ENCODE measurements around the gene DEDD. TPM values are rescaled to one million over a fixed set of nuclear protein-coding genes. Genes with fewer than 3 reads are reported as not detected.

The DEDD gene
- total RNA-seq, 2 experiments from 2014 or later, result 35.5 to 36.6 TPM

DNA sequence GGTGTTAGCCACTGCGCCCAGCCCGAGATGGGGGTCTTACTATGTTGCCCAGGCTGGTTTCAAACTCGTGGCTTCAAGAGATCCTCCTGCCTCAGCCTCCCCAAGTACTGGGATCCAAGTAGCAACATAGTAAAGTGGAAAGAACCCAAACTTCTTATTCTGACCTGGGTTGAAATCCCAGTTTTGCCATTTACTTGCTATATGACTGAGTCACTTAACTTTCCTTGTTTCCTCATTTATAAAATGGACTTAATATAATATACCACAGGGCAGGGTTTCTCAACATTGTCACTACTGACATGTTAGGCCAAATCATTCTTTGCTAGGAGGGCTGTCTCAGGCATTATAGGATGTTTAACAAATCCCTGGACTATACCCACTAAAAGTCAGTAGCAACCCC lies 21.4 kb downstream of the DEDD start:
- TF ChIP-seq, protein P1, sequence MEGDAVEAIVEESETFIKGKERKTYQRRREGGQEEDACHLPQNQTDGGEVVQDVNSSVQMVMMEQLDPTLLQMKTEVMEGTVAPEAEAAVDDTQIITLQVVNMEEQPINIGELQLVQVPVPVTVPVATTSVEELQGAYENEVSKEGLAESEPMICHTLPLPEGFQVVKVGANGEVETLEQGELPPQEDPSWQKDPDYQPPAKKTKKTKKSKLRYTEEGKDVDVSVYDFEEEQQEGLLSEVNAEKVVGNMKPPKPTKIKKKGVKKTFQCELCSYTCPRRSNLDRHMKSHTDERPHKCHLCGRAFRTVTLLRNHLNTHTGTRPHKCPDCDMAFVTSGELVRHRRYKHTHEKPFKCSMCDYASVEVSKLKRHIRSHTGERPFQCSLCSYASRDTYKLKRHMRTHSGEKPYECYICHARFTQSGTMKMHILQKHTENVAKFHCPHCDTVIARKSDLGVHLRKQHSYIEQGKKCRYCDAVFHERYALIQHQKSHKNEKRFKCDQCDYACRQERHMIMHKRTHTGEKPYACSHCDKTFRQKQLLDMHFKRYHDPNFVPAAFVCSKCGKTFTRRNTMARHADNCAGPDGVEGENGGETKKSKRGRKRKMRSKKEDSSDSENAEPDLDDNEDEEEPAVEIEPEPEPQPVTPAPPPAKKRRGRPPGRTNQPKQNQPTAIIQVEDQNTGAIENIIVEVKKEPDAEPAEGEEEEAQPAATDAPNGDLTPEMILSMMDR (IDR thresholded peaks at IDR 0.05), result no peak
- DNase-seq (no peak), ATAC-seq (ENCODE audit: poor library complexity) (no peak)
- peaks cover 17% of the 10 kb centered on the region for H3K4me1 ChIP-seq (ENCODE audit: insufficient read depth, low read length)
- intact Hi-C loops (cut with DNase I, micrococcal nuclease), result no loop called here
- H3K9me3 ChIP-seq (ENCODE audit: control insufficient read depth in 1 of 2, insufficient read depth in 1 of 2, low read length in 2 of 2), result no peaks in the 10 kb centered on the region
- no peaks in the 10 kb centered on the region for H3K27me3 ChIP-seq (ENCODE audit: control insufficient read depth in 1 of 2, insufficient read depth in 2 of 2, low read length in 2 of 2)
- ChIA-PET POLR2A (no interaction called here), CTCF (no interaction called here)
- Mint-ChIP-seq H3K27ac (no peak overlapping the region), H3K36me3 (ENCODE audit: low read depth) (peaks cover 26% of the 10 kb centered on the region), H3K27me3 (no peaks in the 10 kb centered on the region), H3K4me1 (ENCODE audit: low read depth) (peaks cover 45% of the 10 kb centered on the region), H3K9me3 (no peaks in the 10 kb centered on the region), H3K4me3 (no peak overlapping the region)
- H3K4me3 ChIP-seq (ENCODE audit: low read length), result no peak overlapping the region
- no peak overlapping the region for H3K27ac ChIP-seq (ENCODE audit: low read depth in 1 of 2, low read length in 2 of 2)
- H3K36me3 ChIP-seq (ENCODE audit: insufficient read depth, low read length), result peaks cover 14% of the 10 kb centered on the region

DNA sequence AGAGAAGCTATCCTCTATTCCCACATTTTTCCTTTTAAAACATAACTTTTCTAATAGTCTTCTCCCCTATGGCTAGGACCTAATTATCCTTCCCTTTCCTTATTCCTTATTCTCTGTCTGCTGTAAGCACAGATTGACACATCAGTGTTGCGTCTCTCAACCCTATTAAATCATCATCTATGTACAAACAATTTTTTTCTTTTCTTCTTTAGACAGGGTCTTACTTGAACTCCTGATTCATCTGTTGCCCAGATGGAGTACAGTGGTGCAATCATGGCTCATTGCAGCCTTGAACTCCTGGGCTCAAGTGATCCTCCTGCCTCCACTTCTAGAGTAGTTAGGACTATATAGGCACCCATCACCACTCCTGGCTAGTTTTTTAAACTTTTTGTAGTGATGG lies 26.0 kb downstream of the DEDD start:
- Histone ChIP-seq H3K27ac (ENCODE audit: low read depth in 1 of 2, low read length in 2 of 2) (no peak overlapping the region), H3K36me3 (ENCODE audit: insufficient read depth, low read length) (peaks cover 23% of the 10 kb centered on the region), H3K9me3 (ENCODE audit: control insufficient read depth in 1 of 2, insufficient read depth in 1 of 2, low read length in 2 of 2) (no peaks in the 10 kb centered on the region), H3K4me1 (ENCODE audit: insufficient read depth, low read length) (peaks cover 2% of the 10 kb centered on the region), H3K4me3 (ENCODE audit: low read length) (no peak overlapping the region), H3K27me3 (ENCODE audit: control insufficient read depth in 1 of 2, insufficient read depth in 2 of 2, low read length in 2 of 2) (no peaks in the 10 kb centered on the region)
- Mint-ChIP-seq H3K9me3 (no peaks in the 10 kb centered on the region), H3K4me3 (no peak overlapping the region), H3K27me3 (no peaks in the 10 kb centered on the region), H3K27ac (peak overlapping the region; percentile 34), H3K4me1 (ENCODE audit: low read depth) (peaks cover 17% of the 10 kb centered on the region), H3K36me3 (ENCODE audit: low read depth) (peaks cover 38% of the 10 kb centered on the region)
- intact Hi-C loops (cut with DNase I, micrococcal nuclease), result no loop called here
- ATAC-seq (ENCODE audit: poor library complexity) (no peak), DNase-seq (no peak)
- TF ChIP-seq, protein P1 (IDR thresholded peaks at IDR 0.05), result no peak
- CTCF ChIA-PET, result no interaction called here
- POLR2A ChIA-PET, result interaction anchor here (0.6 to 1.1 kb wide), 2 partner anchors 9 to 133 kb away, joined by 3 to 4 read pairs; no protein-coding TSS in a partner anchor

DNA sequence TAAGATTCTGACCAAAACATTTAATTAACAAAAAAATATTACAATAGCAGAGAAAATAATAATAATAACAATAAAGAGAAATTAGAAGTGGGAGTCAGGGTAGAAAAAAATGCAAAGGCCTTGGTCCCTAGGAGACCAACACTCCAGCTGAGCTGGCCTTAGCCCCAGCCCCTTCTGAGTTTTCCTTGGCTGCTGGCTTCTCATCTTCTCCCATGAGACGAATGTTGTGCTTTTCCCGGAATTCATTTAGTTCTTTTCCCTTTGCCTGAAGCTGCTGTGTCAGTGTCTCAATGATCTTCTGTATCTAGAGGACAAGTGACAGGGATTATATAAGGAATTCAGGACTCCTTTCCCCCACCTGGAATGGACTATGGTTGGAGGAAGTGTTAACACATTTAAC lies 31.9 kb downstream of the DEDD start:
- Histone ChIP-seq H3K36me3 (ENCODE audit: insufficient read depth, low read length) (peaks cover 30% of the 10 kb centered on the region), H3K4me1 (ENCODE audit: insufficient read depth, low read length) (peaks cover 22% of the 10 kb centered on the region), H3K27me3 (ENCODE audit: control insufficient read depth in 1 of 2, insufficient read depth in 2 of 2, low read length in 2 of 2) (no peaks in the 10 kb centered on the region), H3K27ac (ENCODE audit: low read depth in 1 of 2, low read length in 2 of 2) (no peak overlapping the region), H3K4me3 (ENCODE audit: low read length) (no peak overlapping the region), H3K9me3 (ENCODE audit: control insufficient read depth in 1 of 2, insufficient read depth in 1 of 2, low read length in 2 of 2) (no peaks in the 10 kb centered on the region)
- intact Hi-C loops (cut with DNase I, micrococcal nuclease), result loop anchor here in 1 of 2 experiments (1.0 kb wide), 1 partner anchor 59 kb away; no protein-coding TSS in a partner anchor
- Mint-ChIP-seq H3K9me3 (no peaks in the 10 kb centered on the region), H3K36me3 (ENCODE audit: low read depth) (peaks cover 48% of the 10 kb centered on the region), H3K27ac (no peak overlapping the region), H3K4me3 (peak overlapping the region; percentile 34), H3K4me1 (ENCODE audit: low read depth) (peaks cover 30% of the 10 kb centered on the region), H3K27me3 (peaks cover 6% of the 10 kb centered on the region)
- DNase-seq (no peak), ATAC-seq (ENCODE audit: poor library complexity) (no peak)
- TF ChIP-seq, protein P1 (IDR thresholded peaks at IDR 0.05), result no peak
- CTCF ChIA-PET, result interaction anchor here (1.4 to 5.8 kb wide), 3 partner anchors 61 to 110 kb away, joined by 7 to 66 read pairs (median 46); partner anchors contain the start of gene TSTD1
- POLR2A ChIA-PET, result interaction anchor here (1.0 to 5.2 kb wide), 2 partner anchors 30 to 54 kb away, joined by 3 to 62 read pairs; partner anchors contain the start of gene USF1

All from CD4-positive, alpha-beta T cell (primary cell).